Measurements from ENCODE around the gene BAHCC1.

Gene BAHCC1

DNA sequence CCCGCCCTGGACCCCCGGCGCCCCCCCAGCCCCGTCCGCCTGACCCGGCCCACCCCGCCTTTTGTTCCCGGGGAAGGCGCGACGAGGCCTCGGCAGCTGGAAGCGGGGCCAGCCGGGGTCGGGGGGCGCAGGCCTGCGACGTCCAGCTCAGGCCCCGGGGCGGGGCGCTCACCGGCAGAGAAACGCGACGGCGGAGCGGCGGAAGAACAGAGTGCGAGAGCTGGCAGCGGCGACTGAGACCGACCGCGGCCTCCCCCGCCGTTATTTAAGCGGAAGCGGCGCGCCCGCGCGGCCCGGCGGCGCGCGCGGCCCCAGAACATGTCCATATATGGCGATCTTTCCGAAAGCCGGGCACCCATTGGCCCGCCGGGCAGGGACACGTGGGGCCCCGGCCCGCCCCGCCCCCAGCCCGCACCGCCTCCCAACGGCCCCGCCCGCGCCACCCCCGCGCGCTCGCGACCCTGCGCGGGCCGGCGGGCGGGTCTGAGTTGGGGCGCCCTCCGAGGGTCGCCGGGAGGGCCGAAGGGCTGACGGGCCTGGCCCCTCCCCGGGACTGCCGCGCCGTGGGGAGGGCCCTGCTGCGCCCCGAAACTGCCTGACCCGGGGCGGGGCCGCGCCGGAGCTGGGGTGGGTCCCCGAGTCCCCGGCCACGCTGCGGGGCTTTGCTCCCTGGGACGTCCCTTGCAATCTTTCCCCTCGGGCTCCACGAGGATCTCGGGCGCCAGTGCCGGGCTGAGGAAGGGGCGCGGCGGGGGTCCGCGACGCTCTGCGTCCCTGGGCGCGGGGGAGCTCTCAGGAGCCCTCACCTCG, 117.5 kb downstream of the BAHCC1 start, which contains the start of gene ACTG1:
Gene ACTG1, minus strand, starts transcription at position 238 of the 810 bp plus-strand sequence. CDS start 445 bp downstream, outside the sequence.
- H3K14ac ChIP-seq (ENCODE audit: low read length): peak within 1 kb of the TSS; percentile 96
- peak within 1 kb of the TSS; percentile 98 for H2BK5ac ChIP-seq (ENCODE audit: low read depth, low read length, poor library complexity)
- peak within 1 kb of the TSS; percentile 99 for H3K9ac ChIP-seq (ENCODE audit: low read length)
- H4K91ac ChIP-seq (ENCODE audit: low read depth, low read length): peak within 1 kb of the TSS; percentile 97
- H3K36me3 ChIP-seq (ENCODE audit: control insufficient read depth in 1 of 2, insufficient read depth in 2 of 2, low read length in 2 of 2): peaks cover 30 to 38% of the 10 kb centered on the region in 2 experiments
- H3K4me3 ChIP-seq (ENCODE audit: low read depth, low read length): peak within 1 kb of the TSS; percentile 94
- H3K27ac ChIP-seq (ENCODE audit: low read depth, low read length): peak within 1 kb of the TSS; percentile 97
- peak within 1 kb of the TSS; percentile 83 for H2BK12ac ChIP-seq (ENCODE audit: low read length)
- peak within 1 kb of the TSS; percentile 77 for H2AFZ ChIP-seq (ENCODE audit: insufficient read depth, low read length, poor library complexity)
- H2AK5ac ChIP-seq (ENCODE audit: low read length): peak within 1 kb of the TSS; percentile 100
- H3K4me2 ChIP-seq (ENCODE audit: low read length): peak within 1 kb of the TSS; percentile 89
- H2BK120ac ChIP-seq (ENCODE audit: insufficient read depth, low read length, poor library complexity): peak within 1 kb of the TSS; percentile 88
- H3K27me3 ChIP-seq (ENCODE audit: insufficient read depth, low read length): no peaks in the 10 kb centered on the region
- H3K4ac ChIP-seq (ENCODE audit: low read depth, low read length): peak within 1 kb of the TSS; percentile 100
- peaks cover 8% of the 10 kb centered on the region for H3K9me3 ChIP-seq (ENCODE audit: insufficient read depth, low read depth, low read length)
- peak within 1 kb of the TSS; percentile 99 for H3K18ac ChIP-seq (ENCODE audit: low read length)
- peaks cover 34% of the 10 kb centered on the region for H3K79me1 ChIP-seq (ENCODE audit: low read length)
- no CpG with 5 or more reads among the region's 111 CpGs for WGBS (ENCODE audit: extremely low coverage, insufficient coverage, insufficient read length)
- H3K23ac ChIP-seq (ENCODE audit: low read length): no peak within 1 kb of the TSS
- DNase-seq: peak; percentile 84 to 94
- H3K4me1 ChIP-seq (ENCODE audit: control insufficient read depth in 1 of 2, insufficient read depth in 2 of 2, low read length in 2 of 2): peaks cover 24 to 26% of the 10 kb centered on the region in 2 experiments
- peaks cover 49% of the 10 kb centered on the region for H3K79me2 ChIP-seq (ENCODE audit: control insufficient read depth, insufficient read depth, low read length, poor library complexity)
- H4K12ac ChIP-seq (ENCODE audit: low read depth, low read length): peak within 1 kb of the TSS; percentile 99
- H4K8ac ChIP-seq (ENCODE audit: low read depth, low read length): peak within 1 kb of the TSS; percentile 99

DNA sequence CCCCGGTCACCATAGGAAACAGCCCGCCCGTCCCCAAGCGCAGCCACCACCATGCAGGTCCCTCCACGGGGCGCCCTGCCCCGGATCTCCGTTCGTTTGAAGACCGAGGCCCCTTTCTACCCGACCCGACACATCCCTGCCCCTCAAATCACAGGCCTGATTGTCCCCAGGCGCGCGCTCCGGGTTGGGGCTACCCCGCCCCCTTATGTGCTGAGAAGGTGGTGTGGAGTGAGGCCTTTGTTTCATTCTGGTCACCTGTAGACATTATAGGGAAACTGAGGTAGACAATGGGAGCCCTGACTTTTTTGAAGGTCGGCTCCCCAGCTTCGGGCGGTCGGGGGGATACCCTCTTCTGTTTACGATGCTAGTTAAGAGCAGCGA, 118.1 kb downstream of the BAHCC1 start:
- peak in 1 of 2 donors; percentile 46 for DNase-seq
- peak overlapping the region; percentile 100 for H3K4ac ChIP-seq (ENCODE audit: low read depth, low read length)
- H4K12ac ChIP-seq (ENCODE audit: low read depth, low read length): peak overlapping the region; percentile 99
- H3K4me1 ChIP-seq (ENCODE audit: control insufficient read depth in 1 of 2, insufficient read depth in 2 of 2, low read length in 2 of 2): peaks cover 30 to 32% of the 10 kb centered on the region in 2 experiments
- peaks cover 49% of the 10 kb centered on the region for H3K79me2 ChIP-seq (ENCODE audit: control insufficient read depth, insufficient read depth, low read length, poor library complexity)
- H3K4me3 ChIP-seq (ENCODE audit: low read depth, low read length): peak overlapping the region; percentile 73
- peak overlapping the region; percentile 88 for H2BK120ac ChIP-seq (ENCODE audit: insufficient read depth, low read length, poor library complexity)
- peaks cover 39% of the 10 kb centered on the region for H3K79me1 ChIP-seq (ENCODE audit: low read length)
- no peak overlapping the region for H3K23ac ChIP-seq (ENCODE audit: low read length)
- peak overlapping the region; percentile 99 for H3K18ac ChIP-seq (ENCODE audit: low read length)
- H3K14ac ChIP-seq (ENCODE audit: low read length): peak overlapping the region; percentile 96
- H3K27ac ChIP-seq (ENCODE audit: low read depth, low read length): peak overlapping the region; percentile 97
- no peaks in the 10 kb centered on the region for H3K27me3 ChIP-seq (ENCODE audit: insufficient read depth, low read length)
- WGBS (ENCODE audit: extremely low coverage, insufficient coverage, insufficient read length): no CpG with 5 or more reads among the region's 23 CpGs
- peak overlapping the region; percentile 97 for H4K91ac ChIP-seq (ENCODE audit: low read depth, low read length)
- peak overlapping the region; percentile 83 for H2BK12ac ChIP-seq (ENCODE audit: low read length)
- peak overlapping the region; percentile 99 for H3K9ac ChIP-seq (ENCODE audit: low read length)
- peak overlapping the region; percentile 99 for H4K8ac ChIP-seq (ENCODE audit: low read depth, low read length)
- H3K9me3 ChIP-seq (ENCODE audit: insufficient read depth, low read depth, low read length): peaks cover 8% of the 10 kb centered on the region
- H2AFZ ChIP-seq (ENCODE audit: insufficient read depth, low read length, poor library complexity): peak overlapping the region; percentile 77
- H3K36me3 ChIP-seq (ENCODE audit: control insufficient read depth in 1 of 2, insufficient read depth in 2 of 2, low read length in 2 of 2): peaks cover 30 to 38% of the 10 kb centered on the region in 2 experiments
- peak overlapping the region; percentile 98 for H2BK5ac ChIP-seq (ENCODE audit: low read depth, low read length, poor library complexity)
- peak overlapping the region; percentile 100 for H2AK5ac ChIP-seq (ENCODE audit: low read length)
- peak overlapping the region; percentile 89 for H3K4me2 ChIP-seq (ENCODE audit: low read length)

DNA sequence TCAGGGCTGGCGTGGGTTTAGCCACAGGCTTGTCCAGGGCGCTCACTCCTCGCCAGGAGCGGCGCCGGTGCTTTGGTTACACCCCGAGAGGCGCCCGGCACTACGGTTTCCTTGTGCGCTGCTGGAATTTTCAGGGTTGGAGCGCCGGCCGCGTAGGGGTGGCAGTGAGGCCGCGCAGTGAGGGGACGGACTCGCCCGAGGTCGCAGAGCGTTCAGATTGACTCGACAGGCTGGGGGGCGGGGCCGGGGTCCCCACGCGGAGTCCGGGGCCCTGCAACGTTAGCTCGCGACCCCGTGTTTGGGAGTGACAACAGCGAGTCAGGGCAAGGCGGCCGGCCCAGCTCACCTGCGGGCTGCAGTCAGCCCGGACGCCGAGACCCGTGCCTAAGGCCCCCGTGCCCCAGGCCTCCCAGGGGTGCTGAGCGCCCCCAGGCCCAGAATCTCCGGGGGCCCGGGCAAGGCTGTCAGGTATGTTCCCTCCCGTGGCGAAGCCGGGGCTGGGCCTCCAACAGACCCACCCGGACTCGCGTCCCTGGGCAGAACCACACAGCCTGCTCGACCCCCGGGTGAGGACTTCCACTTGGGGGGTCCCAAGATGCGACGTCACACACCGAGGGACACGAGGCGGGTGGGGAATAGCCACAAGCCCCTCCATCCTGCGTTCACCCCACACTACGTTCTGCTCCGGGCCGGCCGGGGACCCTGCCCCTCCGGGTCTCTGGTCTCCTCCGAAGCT, 118.7 kb downstream of the BAHCC1 start:
- Histone ChIP-seq H4K8ac (ENCODE audit: low read depth, low read length) (peak overlapping the region; percentile 99), H2BK120ac (ENCODE audit: insufficient read depth, low read length, poor library complexity) (peak overlapping the region; percentile 88), H3K79me2 (ENCODE audit: control insufficient read depth, insufficient read depth, low read length, poor library complexity) (peaks cover 49% of the 10 kb centered on the region), H3K36me3 (ENCODE audit: control insufficient read depth in 1 of 2, insufficient read depth in 2 of 2, low read length in 2 of 2) (peaks cover 30 to 34% of the 10 kb centered on the region in 2 experiments), H3K14ac (ENCODE audit: low read length) (peak overlapping the region; percentile 96), H3K23ac (ENCODE audit: low read length) (no peak overlapping the region), H2AK5ac (ENCODE audit: low read length) (peak overlapping the region; percentile 86), H2BK12ac (ENCODE audit: low read length) (peak overlapping the region; percentile 31), H3K9ac (ENCODE audit: low read length) (peak overlapping the region; percentile 99), H3K27me3 (ENCODE audit: insufficient read depth, low read length) (no peaks in the 10 kb centered on the region), H3K9me3 (ENCODE audit: insufficient read depth, low read depth, low read length) (peaks cover 8% of the 10 kb centered on the region), H2BK5ac (ENCODE audit: low read depth, low read length, poor library complexity) (peak overlapping the region; percentile 99), H4K12ac (ENCODE audit: low read depth, low read length) (peak overlapping the region; percentile 99), H3K4me3 (ENCODE audit: low read depth, low read length) (peak overlapping the region; percentile 73), H3K4me1 (ENCODE audit: control insufficient read depth in 1 of 2, insufficient read depth in 2 of 2, low read length in 2 of 2) (peaks cover 32 to 37% of the 10 kb centered on the region in 2 experiments), H2AFZ (ENCODE audit: insufficient read depth, low read length, poor library complexity) (peak overlapping the region; percentile 42), H3K79me1 (ENCODE audit: low read length) (peaks cover 39% of the 10 kb centered on the region), H3K4me2 (ENCODE audit: low read length) (peak overlapping the region; percentile 89), H3K4ac (ENCODE audit: low read depth, low read length) (peak overlapping the region; percentile 100), H3K18ac (ENCODE audit: low read length) (peak overlapping the region; percentile 83), H4K91ac (ENCODE audit: low read depth, low read length) (peak overlapping the region; percentile 97), H3K27ac (ENCODE audit: low read depth, low read length) (peak overlapping the region; percentile 97)
- WGBS (ENCODE audit: extremely low coverage, insufficient coverage, insufficient read length): no CpG with 5 or more reads among the region's 64 CpGs
- peak; percentile 57 to 77 for DNase-seq

DNA sequence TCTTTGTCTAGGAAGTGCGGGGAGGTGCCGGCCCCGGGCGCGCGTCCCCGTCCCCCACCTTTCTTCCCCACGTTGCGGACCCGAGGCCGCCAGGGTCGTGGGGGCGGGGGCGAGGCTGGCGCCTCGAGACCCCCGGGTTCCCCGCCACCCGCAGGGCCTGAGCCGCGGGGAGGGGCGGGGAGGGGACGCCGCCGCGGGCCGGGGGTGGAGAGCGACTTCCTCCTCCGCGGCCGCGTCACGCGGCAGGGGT, 119.2 kb downstream of the BAHCC1 start:
- Histone ChIP-seq H3K36me3 (ENCODE audit: control insufficient read depth in 1 of 2, insufficient read depth in 2 of 2, low read length in 2 of 2) (peaks cover 25 to 29% of the 10 kb centered on the region in 2 experiments), H3K4me2 (ENCODE audit: low read length) (peak overlapping the region; percentile 89), H4K12ac (ENCODE audit: low read depth, low read length) (peak overlapping the region; percentile 33), H2BK5ac (ENCODE audit: low read depth, low read length, poor library complexity) (peak overlapping the region; percentile 99), H3K18ac (ENCODE audit: low read length) (peak overlapping the region; percentile 83), H3K4ac (ENCODE audit: low read depth, low read length) (peak overlapping the region; percentile 100), H3K9ac (ENCODE audit: low read length) (peak overlapping the region; percentile 99), H3K79me2 (ENCODE audit: control insufficient read depth, insufficient read depth, low read length, poor library complexity) (peaks cover 51% of the 10 kb centered on the region), H3K79me1 (ENCODE audit: low read length) (peaks cover 42% of the 10 kb centered on the region), H3K27me3 (ENCODE audit: insufficient read depth, low read length) (no peaks in the 10 kb centered on the region), H3K14ac (ENCODE audit: low read length) (peak overlapping the region; percentile 96), H4K8ac (ENCODE audit: low read depth, low read length) (peak overlapping the region; percentile 81), H3K4me1 (ENCODE audit: control insufficient read depth in 1 of 2, insufficient read depth in 2 of 2, low read length in 2 of 2) (peaks cover 37 to 42% of the 10 kb centered on the region in 2 experiments), H3K27ac (ENCODE audit: low read depth, low read length) (peak overlapping the region; percentile 97), H2BK12ac (ENCODE audit: low read length) (peak overlapping the region; percentile 0), H3K23ac (ENCODE audit: low read length) (no peak overlapping the region), H3K4me3 (ENCODE audit: low read depth, low read length) (peak overlapping the region; percentile 73), H2AFZ (ENCODE audit: insufficient read depth, low read length, poor library complexity) (peak overlapping the region; percentile 42), H2AK5ac (ENCODE audit: low read length) (peak overlapping the region; percentile 86), H2BK120ac (ENCODE audit: insufficient read depth, low read length, poor library complexity) (peak overlapping the region; percentile 88), H4K91ac (ENCODE audit: low read depth, low read length) (peak overlapping the region; percentile 97), H3K9me3 (ENCODE audit: insufficient read depth, low read depth, low read length) (peaks cover 8% of the 10 kb centered on the region)
- WGBS (ENCODE audit: extremely low coverage, insufficient coverage, insufficient read length): no CpG with 5 or more reads among the region's 34 CpGs
- no peak for DNase-seq

Measured in trophoblast cell (in vitro differentiated cells and primary cell).